ENCODE measurements around the gene RBM4.
"Not testable (repeated sequence)": the region's sequence is repeated elsewhere in the genome, so short reads cannot be mapped to it uniquely, and the experiment has no call there.

RBM4 gene

DNA sequence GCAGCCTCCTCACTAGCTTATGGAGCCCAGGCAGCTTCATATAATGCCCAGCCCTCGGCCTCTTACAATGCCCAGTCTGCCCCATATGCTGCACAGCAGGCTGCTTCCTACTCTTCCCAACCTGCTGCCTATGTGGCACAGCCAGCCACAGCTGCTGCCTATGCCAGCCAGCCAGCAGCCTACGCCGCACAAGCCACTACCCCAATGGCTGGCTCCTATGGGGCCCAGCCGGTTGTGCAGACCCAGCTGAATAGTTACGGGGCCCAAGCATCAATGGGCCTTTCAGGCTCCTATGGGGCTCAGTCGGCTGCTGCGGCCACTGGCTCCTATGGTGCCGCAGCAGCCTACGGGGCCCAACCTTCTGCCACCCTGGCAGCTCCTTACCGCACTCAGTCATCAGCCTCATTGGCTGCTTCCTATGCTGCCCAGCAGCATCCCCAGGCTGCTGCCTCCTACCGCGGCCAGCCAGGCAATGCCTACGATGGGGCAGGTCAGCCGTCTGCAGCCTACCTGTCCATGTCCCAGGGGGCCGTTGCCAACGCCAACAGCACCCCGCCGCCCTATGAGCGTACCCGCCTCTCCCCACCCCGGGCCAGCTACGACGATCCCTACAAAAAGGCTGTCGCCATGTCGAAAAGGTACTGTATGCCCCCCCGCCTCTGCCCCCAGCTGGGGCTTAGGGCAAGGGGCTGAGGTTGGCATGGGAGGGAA, 13.3 kb upstream of the RBM4 start:
- peaks cover 88% of the 10 kb centered on the region for H3K36me3 Mint-ChIP-seq (ENCODE audit: insufficient read depth)
- H3K27me3 Mint-ChIP-seq: no peaks in the 10 kb centered on the region
- peak overlapping the region; percentile 80 for H3K27ac Mint-ChIP-seq (ENCODE audit: low read depth)
- H3K4me1 Mint-ChIP-seq: peaks cover 80% of the 10 kb centered on the region
- H3K4me3 Mint-ChIP-seq: no peak overlapping the region
- ATAC-seq (replicated peaks; ENCODE audit: extremely low read depth, poor library complexity, severe bottlenecking): no peak
- no peaks in the 10 kb centered on the region for H3K9me3 Mint-ChIP-seq
- no peak for DNase-seq (ENCODE audit: low spot score in 2 of 2)

DNA sequence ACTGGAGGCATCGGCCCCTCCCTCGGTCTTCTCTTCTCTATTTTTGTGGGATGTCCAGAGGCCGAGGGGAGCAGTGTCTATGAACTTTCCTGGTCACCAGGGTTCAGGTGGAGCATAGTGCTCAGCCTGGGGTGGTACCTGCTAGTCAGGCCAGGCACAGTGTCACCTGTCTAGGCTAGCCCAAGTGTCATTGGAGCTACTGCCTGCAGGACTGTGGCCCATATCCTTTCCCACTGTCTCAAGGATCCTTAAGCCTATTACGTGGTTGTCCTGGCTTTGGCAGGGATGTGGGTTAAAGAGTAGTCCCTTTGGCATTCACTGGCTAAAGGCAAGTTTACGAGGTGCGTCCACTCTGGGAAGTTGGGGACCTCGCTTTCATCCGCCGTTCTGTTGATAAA, 12.8 kb upstream of the RBM4 start:
- DNase-seq (ENCODE audit: low spot score in 2 of 2): no peak
- Mint-ChIP-seq H3K27me3 (no peaks in the 10 kb centered on the region), H3K27ac (ENCODE audit: low read depth) (peak overlapping the region; percentile 80), H3K9me3 (no peaks in the 10 kb centered on the region), H3K4me1 (peaks cover 81% of the 10 kb centered on the region), H3K36me3 (ENCODE audit: insufficient read depth) (peaks cover 87% of the 10 kb centered on the region), H3K4me3 (no peak overlapping the region)
- ATAC-seq (replicated peaks; ENCODE audit: extremely low read depth, poor library complexity, severe bottlenecking): no peak

DNA sequence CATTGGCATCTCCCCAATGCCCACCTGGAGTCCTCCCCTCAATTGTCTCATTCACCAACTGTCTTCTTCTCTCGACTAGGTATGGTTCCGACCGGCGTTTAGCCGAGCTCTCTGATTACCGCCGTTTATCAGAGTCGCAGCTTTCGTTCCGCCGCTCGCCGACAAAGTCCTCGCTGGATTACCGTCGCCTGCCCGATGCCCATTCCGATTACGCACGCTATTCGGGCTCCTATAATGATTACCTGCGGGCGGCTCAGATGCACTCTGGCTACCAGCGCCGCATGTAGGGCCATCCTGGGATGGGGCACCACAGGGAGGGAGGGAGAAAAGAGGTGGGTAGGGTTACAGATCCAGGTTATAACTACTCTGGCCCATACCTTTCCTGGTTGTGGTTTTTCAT, 12.1 kb upstream of the RBM4 start:
- H3K9me3 Mint-ChIP-seq: no peaks in the 10 kb centered on the region
- peak overlapping the region; percentile 80 for H3K27ac Mint-ChIP-seq (ENCODE audit: low read depth)
- peaks cover 87% of the 10 kb centered on the region for H3K36me3 Mint-ChIP-seq (ENCODE audit: insufficient read depth)
- no peak overlapping the region for H3K4me3 Mint-ChIP-seq
- ATAC-seq (replicated peaks; ENCODE audit: extremely low read depth, poor library complexity, severe bottlenecking): no peak
- H3K4me1 Mint-ChIP-seq: peaks cover 75% of the 10 kb centered on the region
- no peak for DNase-seq (ENCODE audit: low spot score in 2 of 2)
- H3K27me3 Mint-ChIP-seq: no peaks in the 10 kb centered on the region

DNA sequence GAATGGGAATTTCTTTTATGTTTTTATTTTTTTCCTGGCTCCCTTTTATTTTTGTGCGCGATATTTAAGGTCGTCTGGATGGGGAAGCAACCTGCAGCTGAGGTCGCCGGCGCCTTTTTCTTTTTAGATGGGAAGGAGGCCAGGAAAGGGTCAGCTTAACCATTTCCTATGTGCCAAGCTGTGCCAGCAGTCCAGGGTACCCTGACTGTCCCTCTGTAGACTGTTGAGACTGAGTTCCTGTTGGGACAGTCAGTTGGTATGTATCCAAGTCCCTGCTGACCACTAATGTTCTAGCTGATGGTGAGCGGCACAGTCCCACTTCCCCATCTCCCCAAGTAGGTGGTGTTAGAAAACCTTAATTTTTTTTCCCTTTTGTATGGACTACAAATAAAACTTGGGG, 11.6 kb upstream of the RBM4 start:
- peak overlapping the region; percentile 80 for H3K27ac Mint-ChIP-seq (ENCODE audit: low read depth)
- ATAC-seq (replicated peaks; ENCODE audit: extremely low read depth, poor library complexity, severe bottlenecking): no peak
- no peaks in the 10 kb centered on the region for H3K27me3 Mint-ChIP-seq
- no peak overlapping the region for H3K4me3 Mint-ChIP-seq
- peaks cover 86% of the 10 kb centered on the region for H3K36me3 Mint-ChIP-seq (ENCODE audit: insufficient read depth)
- H3K4me1 Mint-ChIP-seq: peaks cover 74% of the 10 kb centered on the region
- DNase-seq (ENCODE audit: low spot score in 2 of 2): no peak
- no peaks in the 10 kb centered on the region for H3K9me3 Mint-ChIP-seq

DNA sequence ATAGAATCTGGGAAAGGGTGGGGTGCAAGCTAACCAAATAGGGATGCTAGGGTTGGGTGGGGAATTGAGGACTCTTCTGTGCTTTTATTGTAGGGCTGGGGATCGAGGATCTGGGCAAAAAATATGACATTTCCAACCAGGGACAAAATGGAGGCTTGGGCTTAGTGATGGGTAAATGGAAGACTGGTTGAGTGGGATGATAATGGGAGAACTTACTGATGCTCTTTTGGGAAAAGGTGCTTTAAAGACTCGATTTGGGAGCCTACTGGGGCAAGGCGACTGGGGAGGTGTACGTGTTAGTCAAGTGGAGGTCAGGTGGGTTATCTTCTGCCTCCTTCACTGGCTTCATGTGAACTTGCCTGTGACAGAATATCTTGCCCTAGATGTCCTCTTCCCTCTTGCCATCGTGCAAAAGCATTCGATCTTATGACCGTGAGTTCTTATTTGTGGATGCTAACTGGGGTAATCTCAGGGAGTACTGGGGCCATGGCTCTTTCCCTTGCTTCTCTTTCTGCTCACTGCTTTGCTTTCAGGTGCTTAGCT, 10.4 kb upstream of the RBM4 start:
- Mint-ChIP-seq H3K9me3 (no peaks in the 10 kb centered on the region), H3K27ac (ENCODE audit: low read depth) (peak overlapping the region; percentile 4), H3K36me3 (ENCODE audit: insufficient read depth) (peaks cover 77% of the 10 kb centered on the region), H3K27me3 (no peaks in the 10 kb centered on the region), H3K4me1 (peaks cover 67% of the 10 kb centered on the region), H3K4me3 (peak overlapping the region; percentile 7)
- no peak for DNase-seq (ENCODE audit: low spot score in 2 of 2)
- no peak for ATAC-seq (replicated peaks; ENCODE audit: extremely low read depth, poor library complexity, severe bottlenecking)

DNA sequence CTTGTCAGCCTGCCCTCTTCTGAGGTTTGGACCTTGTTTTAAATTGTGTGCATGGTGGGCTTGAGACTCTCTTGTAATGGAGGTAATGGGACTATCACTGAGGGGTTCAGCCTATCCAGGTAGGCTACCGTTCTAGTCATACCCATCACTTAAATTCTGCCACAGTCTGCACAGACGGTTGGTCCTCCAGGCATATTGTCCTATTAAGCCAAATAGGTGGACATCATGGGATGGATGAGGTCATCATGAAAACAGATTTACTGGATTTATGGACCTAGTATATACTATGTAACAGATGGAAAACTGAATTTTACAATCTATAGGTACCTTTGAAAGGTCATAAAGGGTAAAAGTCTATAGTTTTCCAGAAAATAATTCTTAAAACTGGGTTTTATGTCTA, 9.1 kb upstream of the RBM4 start:
- peaks cover 56% of the 10 kb centered on the region for H3K4me1 Mint-ChIP-seq
- no peaks in the 10 kb centered on the region for H3K27me3 Mint-ChIP-seq
- DNase-seq (ENCODE audit: low spot score in 2 of 2) (no peak), ATAC-seq (replicated peaks; ENCODE audit: extremely low read depth, poor library complexity, severe bottlenecking) (no peak)
- peaks cover 73% of the 10 kb centered on the region for H3K36me3 Mint-ChIP-seq (ENCODE audit: insufficient read depth)
- H3K9me3 Mint-ChIP-seq: no peaks in the 10 kb centered on the region
- H3K4me3 Mint-ChIP-seq: no peak overlapping the region
- H3K27ac Mint-ChIP-seq (ENCODE audit: low read depth): peak overlapping the region; percentile 15

DNA sequence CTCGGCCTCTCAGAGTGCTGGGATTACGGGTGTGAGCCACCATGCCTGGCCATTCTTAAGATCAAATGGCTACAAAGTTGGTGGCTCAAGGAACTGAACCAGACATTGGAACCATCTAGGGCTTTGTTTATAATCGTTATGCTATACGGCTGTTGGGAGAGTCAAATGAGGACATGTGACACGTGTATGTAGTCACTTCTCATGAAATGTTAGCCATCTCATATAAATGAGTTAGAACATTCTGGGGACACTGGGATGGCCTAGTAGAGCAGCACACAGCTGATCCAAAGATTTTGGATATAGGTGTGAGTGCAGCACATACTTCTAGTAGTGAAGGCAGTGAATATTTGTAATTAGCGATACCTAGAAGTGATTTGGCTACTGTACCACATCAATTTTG, 6.6 kb upstream of the RBM4 start:
- H3K4me3 Mint-ChIP-seq: no peak overlapping the region
- peaks cover 55% of the 10 kb centered on the region for H3K36me3 Mint-ChIP-seq (ENCODE audit: insufficient read depth)
- H3K4me1 Mint-ChIP-seq: peaks cover 43% of the 10 kb centered on the region

DNA sequence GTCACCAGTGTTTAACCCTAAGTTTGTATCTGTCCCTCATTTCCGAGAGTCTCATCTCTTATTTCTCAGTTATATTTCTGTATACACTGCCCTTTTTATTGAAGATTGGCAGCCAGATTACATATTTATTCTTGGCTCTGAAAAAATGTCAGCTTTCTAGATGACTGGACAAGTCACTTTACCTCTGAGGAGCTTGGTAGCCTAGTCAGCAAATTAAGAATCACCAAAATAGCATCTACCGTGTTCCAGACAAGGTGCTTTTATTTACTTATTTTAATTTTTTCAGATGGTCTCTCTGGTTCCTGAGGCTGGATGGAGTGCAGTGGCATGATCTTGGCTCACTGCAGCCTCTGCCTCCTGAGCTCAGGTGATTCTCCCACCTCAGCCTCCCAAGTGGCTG, 5.6 kb upstream of the RBM4 start:
- ATAC-seq (replicated peaks; ENCODE audit: extremely low read depth, poor library complexity, severe bottlenecking) (no peak), DNase-seq (ENCODE audit: low spot score in 2 of 2) (no peak)
- no peaks in the 10 kb centered on the region for H3K27me3 Mint-ChIP-seq
- H3K9me3 Mint-ChIP-seq: no peaks in the 10 kb centered on the region
- no peak overlapping the region for H3K4me3 Mint-ChIP-seq
- peaks cover 49% of the 10 kb centered on the region for H3K36me3 Mint-ChIP-seq (ENCODE audit: insufficient read depth)
- no peak overlapping the region for H3K27ac Mint-ChIP-seq (ENCODE audit: low read depth)
- peaks cover 41% of the 10 kb centered on the region for H3K4me1 Mint-ChIP-seq

More for the DNA sequence above, 6.6 kb upstream of the RBM4 start:
- H3K27ac Mint-ChIP-seq (ENCODE audit: low read depth): no peak overlapping the region
- ATAC-seq (replicated peaks; ENCODE audit: extremely low read depth, poor library complexity, severe bottlenecking): no peak
- no peak for DNase-seq (ENCODE audit: low spot score in 2 of 2)
- H3K9me3 Mint-ChIP-seq: no peaks in the 10 kb centered on the region
- H3K27me3 Mint-ChIP-seq: no peaks in the 10 kb centered on the region

DNA sequence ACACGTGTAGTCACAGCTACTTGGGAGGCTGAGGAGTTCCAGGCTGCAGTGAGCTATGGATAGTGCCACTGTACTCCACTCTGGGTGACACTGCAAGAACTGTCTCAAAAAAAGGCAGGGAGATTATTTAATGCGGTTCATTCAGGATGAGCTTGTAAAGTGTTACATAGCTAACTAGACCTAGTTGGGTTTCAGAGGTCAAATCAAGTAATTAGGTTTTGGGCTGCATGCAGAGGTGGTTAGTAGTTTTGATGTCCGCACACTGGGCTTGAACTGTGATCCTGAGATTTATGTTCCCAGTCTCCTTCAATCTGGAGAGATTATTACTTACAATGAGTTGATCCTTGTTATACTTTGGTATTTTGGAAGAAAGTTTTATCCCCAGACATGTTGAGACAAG, 2.1 kb upstream of the RBM4 start:
- Mint-ChIP-seq H3K9me3 (no peaks in the 10 kb centered on the region), H3K36me3 (ENCODE audit: insufficient read depth) (peaks cover 57% of the 10 kb centered on the region), H3K4me3 (no peak overlapping the region), H3K4me1 (peaks cover 48% of the 10 kb centered on the region), H3K27me3 (no peaks in the 10 kb centered on the region), H3K27ac (ENCODE audit: low read depth) (no peak overlapping the region)
- no peak for DNase-seq (ENCODE audit: low spot score in 2 of 2)
- ATAC-seq (replicated peaks; ENCODE audit: extremely low read depth, poor library complexity, severe bottlenecking): no peak

DNA sequence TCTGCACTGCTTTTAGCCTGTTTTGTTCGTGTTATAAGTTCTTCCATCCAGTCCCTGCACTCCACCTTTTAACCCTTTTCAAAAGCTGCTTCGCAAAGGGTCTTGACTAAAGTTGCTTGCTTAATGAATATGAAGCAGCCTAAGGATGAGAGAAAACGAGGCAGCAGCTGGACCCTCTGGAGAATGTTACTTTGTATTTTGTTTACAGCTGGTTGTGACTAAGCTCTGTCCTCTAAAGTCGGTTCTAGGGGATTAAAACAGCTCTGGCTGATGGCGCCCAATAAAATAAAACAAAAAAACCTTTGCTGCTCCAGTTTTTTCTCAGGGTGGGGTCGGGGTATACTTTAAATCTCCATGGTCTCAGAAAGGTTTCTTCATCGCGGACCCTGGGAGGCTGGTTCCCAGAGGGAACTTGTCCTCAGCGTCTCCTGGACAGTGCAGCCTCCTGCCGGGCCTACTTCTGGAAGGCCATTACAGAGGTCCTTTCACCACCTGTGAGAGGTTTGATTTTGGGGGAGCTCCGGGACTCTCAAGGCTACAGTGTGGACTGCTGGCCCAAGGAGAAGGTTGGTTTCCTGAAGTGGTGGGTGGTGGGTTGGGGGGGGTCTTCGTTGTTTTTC, 836 bp upstream of the RBM4 start:
- Mint-ChIP-seq H3K4me3 (peak overlapping the region; percentile 99), H3K4me1 (peaks cover 51% of the 10 kb centered on the region), H3K27me3 (no peaks in the 10 kb centered on the region), H3K27ac (ENCODE audit: low read depth) (peak overlapping the region; percentile 96), H3K36me3 (ENCODE audit: insufficient read depth) (peaks cover 61% of the 10 kb centered on the region), H3K9me3 (no peaks in the 10 kb centered on the region)
- no peak for DNase-seq (ENCODE audit: low spot score in 2 of 2)
- no peak for ATAC-seq (replicated peaks; ENCODE audit: extremely low read depth, poor library complexity, severe bottlenecking)

DNA sequence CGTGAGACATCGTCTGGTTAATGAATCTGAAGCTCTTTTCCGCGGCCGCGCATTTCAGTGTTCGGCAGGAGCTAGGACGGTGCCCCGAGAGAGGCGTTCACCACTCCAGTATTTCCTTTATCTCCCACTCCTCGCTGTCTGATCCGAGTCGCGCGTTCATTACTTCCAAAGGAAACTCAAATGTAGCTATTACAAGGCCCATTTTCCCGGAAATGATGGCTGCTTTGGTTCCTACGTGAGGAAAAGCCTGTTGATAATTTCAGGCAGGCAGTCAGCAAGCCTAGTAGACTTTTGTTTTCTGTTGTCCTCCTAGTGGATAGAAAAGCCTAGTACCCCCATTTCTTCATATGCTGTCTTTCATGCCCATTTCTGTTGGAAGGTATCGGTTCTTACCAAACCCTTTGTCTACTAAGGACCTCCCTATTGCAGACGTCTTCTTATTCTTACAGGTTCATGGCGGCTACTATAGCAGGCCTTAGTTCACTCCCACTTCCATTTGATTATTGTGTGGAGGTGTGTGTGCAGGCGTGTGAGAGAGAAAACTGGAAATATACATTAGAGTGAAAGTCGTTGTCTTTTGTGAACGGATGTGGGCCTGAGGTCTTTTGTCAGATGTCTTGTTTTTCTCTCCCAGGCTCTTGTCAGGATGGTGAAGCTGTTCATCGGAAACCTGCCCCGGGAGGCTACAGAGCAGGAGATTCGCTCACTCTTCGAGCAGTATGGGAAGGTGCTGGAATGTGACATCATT, 737 bp downstream of the RBM4 start:
- Mint-ChIP-seq H3K9me3 (no peaks in the 10 kb centered on the region), H3K4me3 (peak overlapping the region; percentile 99), H3K27me3 (no peaks in the 10 kb centered on the region), H3K27ac (ENCODE audit: low read depth) (peak overlapping the region; percentile 96), H3K4me1 (peaks cover 67% of the 10 kb centered on the region), H3K36me3 (ENCODE audit: insufficient read depth) (peaks cover 73% of the 10 kb centered on the region)
- ATAC-seq (replicated peaks; ENCODE audit: extremely low read depth, poor library complexity, severe bottlenecking) (peak; percentile 15), DNase-seq (ENCODE audit: low spot score in 2 of 2) (peak in 1 of 2 donors; percentile 20)

DNA sequence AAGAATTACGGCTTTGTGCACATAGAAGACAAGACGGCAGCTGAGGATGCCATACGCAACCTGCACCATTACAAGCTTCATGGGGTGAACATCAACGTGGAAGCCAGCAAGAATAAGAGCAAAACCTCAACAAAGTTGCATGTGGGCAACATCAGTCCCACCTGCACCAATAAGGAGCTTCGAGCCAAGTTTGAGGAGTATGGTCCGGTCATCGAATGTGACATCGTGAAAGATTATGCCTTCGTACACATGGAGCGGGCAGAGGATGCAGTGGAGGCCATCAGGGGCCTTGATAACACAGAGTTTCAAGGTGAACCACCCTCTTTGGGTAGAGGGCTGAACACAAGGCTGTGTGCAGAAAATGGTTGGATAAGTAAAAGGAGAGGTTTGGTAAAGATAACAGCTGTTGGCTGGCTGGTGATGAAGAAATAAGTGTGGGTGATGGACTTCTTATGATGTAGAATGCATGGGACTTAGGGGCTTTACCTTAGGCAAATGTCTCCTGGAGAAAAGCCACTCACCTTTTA, 1.4 kb downstream of the RBM4 start:
- peaks cover 78% of the 10 kb centered on the region for H3K36me3 Mint-ChIP-seq (ENCODE audit: insufficient read depth)
- H3K4me3 Mint-ChIP-seq: peak overlapping the region; percentile 99
- peak overlapping the region; percentile 96 for H3K27ac Mint-ChIP-seq (ENCODE audit: low read depth)
- not testable (repeated sequence) for ATAC-seq (replicated peaks; ENCODE audit: extremely low read depth, poor library complexity, severe bottlenecking); H3K9me3 Mint-ChIP-seq; DNase-seq (ENCODE audit: low spot score in 2 of 2); H3K27me3 Mint-ChIP-seq
- peaks cover 69% of the 10 kb centered on the region for H3K4me1 Mint-ChIP-seq
